ENCODE data around the gene IRF2.

DNA sequence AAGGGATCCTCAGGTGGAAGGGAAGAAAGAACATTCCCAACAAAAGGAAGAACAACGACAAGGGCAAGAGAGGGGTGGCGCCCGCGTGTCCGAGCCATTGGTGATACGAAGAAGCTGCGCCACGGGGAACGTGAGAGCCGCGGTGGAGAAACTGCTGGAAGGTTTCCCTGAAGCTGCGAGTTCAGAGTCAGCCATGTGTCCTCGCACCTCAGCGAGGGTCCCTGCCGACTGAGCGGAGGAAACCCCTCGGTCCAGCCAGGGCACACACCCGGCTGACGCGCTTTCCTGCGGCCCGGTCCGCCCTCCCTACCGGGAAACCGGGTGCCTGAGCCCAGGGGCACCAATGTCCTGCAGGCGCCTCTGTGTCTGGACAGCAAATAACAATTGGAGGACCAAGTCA, 18.0 kb downstream of the IRF2 start:
- no peak for TF ChIP-seq EZH2 (IDR thresholded peaks at IDR 0.05)
- TF ChIP-seq POLR2AphosphoS5 (IDR thresholded peaks at IDR 0.05; ENCODE audit: borderline replicate concordance, low read depth, low read length) = no peak
- TF ChIP-seq FOXP2 (optimal IDR thresholded peaks at IDR 0.05; ENCODE audit: control extremely low read depth, extremely low read length, insufficient read depth) = no peak

Data from SK-N-MC (cell line).